ENCODE data around the gene PPP4R3B. TPM values are rescaled to one million over a fixed set of nuclear protein-coding genes. Genes with fewer than 3 reads are reported as not detected.

Gene PPP4R3B
- total and polyA plus RNA-seq, 2 of the 13 experiments (the other 11 are each of a cell fraction or from before 2014, with no cell fraction given) = 24.2 to 53.0 TPM

DNA sequence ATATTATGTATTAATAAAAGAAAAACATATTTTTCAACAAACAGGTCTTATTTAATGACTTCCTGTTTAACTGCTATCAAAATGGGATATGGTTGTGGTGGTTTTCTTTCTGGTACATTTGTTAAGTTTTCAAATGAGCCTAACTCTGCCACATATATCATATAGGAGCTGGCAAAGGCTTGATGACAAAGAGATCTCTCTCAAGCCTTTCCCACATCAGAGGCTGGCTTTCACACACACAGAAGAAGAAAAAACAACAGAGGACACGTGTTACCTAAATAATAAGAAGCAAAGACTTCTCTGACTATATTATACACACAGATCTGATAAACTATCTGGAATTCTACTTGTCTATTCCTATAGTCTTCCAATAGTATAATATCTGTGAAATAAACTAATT lies 51.8 kb downstream of the PPP4R3B start:
- no peaks in the 10 kb centered on the region for H3K4me1 ChIP-seq (ENCODE audit: insufficient read depth, low read length)
- peaks cover 11% of the 10 kb centered on the region; the same call in 1 of the 2 replicates for H3K9me3 ChIP-seq (ENCODE audit: low read length)
- no peaks in the 10 kb centered on the region for H4K20me1 ChIP-seq (ENCODE audit: insufficient read depth, low read length)
- in situ Hi-C loops (cut with HindIII; ENCODE audit: extremely low pct_ligation_motif_present, low pct_unique_long_range_greater_than_20kb) (no loop called here), intact Hi-C loops (cut with micrococcal nuclease; ENCODE audit: unreplicated experiment) (no loop called here)
- H3K9ac ChIP-seq (ENCODE audit: insufficient read depth, low read depth, low read length) = no peak overlapping the region
- H3K27ac ChIP-seq (ENCODE audit: extremely low read length, insufficient read depth, low read length) = no peak overlapping the region
- BruUV-seq (replicated peaks) = no TSS peak
- no peak for ATAC-seq
- FAIRE-seq = no peak
- POLR2A ChIA-PET = no interaction called here
- DNase-seq (ENCODE audit: low spot score) = no peak
- H3K79me2 ChIP-seq (ENCODE audit: insufficient read depth, low read length) = no peaks in the 10 kb centered on the region
- no peaks in the 10 kb centered on the region for H3K27me3 ChIP-seq (ENCODE audit: control insufficient read depth in 1 of 2, insufficient read depth in 2 of 2, low read length in 2 of 2)
- H3K4me3 ChIP-seq (replicated peaks in 1 of 3; ENCODE audit: insufficient read depth in 1 of 3, low read depth in 2 of 3, low read length in 3 of 3) = no peak overlapping the region
- WGBS (ENCODE audit: low lambda C conversion rate) = 96% methylated on average over 1 of the region's 1 CpG
- no peak for TF ChIP-seq FOXK1 (CRISPR knock-in tag; IDR thresholded peaks at IDR 0.05; ENCODE audit: borderline replicate concordance, low read depth)
- no peak overlapping the region for H2AFZ ChIP-seq (ENCODE audit: low read length)
- peaks cover 15 to 80% of the 10 kb centered on the region in 2 experiments for H3K36me3 ChIP-seq (replicated peaks in 1 of 2; ENCODE audit: control insufficient read depth in 1 of 2, insufficient read depth in 2 of 2, low read length in 2 of 2)
- H3K4me2 ChIP-seq (ENCODE audit: low read depth, low read length) = no peak overlapping the region
- CTCF ChIA-PET (ENCODE audit: low intra/inter-chr PET ratio, low total read pairs) = no interaction called here

DNA sequence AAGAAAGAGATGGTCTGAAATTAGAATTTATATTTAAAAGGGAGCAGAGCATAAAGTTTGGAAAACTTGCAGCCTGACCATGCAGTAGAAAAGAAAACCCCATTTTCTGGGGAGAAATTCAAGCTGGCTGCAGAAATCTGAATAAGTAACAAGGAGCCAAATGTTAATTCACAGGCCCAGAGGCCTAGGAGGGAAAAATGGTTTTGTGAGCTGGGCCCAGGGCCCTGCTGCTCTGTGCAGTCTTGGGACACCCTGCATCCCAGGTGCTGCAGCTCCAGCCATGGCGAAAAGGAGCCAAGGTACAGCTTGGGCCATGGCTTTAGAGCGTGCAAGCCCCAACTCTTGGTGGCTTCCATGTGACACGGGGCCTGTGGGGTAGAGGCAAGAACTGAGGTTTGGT lies 56.6 kb downstream of the PPP4R3B start:
- no TSS peak for BruUV-seq (replicated peaks)
- no peaks in the 10 kb centered on the region for H3K27me3 ChIP-seq (ENCODE audit: control insufficient read depth in 1 of 2, insufficient read depth in 2 of 2, low read length in 2 of 2)
- DNase-seq (ENCODE audit: low spot score) (no peak), ATAC-seq (no peak), FAIRE-seq (no peak)
- H3K9ac ChIP-seq (ENCODE audit: insufficient read depth, low read depth, low read length) = no peak overlapping the region
- H3K4me3 ChIP-seq (replicated peaks in 1 of 3; ENCODE audit: insufficient read depth in 1 of 3, low read depth in 2 of 3, low read length in 3 of 3) = no peak overlapping the region
- intact Hi-C loops (cut with micrococcal nuclease; ENCODE audit: unreplicated experiment) (no loop called here), in situ Hi-C loops (cut with HindIII; ENCODE audit: extremely low pct_ligation_motif_present, low pct_unique_long_range_greater_than_20kb) (no loop called here)
- TF ChIP-seq RERE (CRISPR knock-in tag; IDR thresholded peaks at IDR 0.05; ENCODE audit: low read depth) (no peak), IKZF5 (CRISPR knock-in tag; IDR thresholded peaks at IDR 0.05) (no peak), ZMYM4 (CRISPR knock-in tag; IDR thresholded peaks at IDR 0.05) (no peak), EHMT2 (IDR thresholded peaks at IDR 0.05; ENCODE audit: borderline replicate concordance, low read depth, low read length) (no peak), SRY (CRISPR knock-in tag; IDR thresholded peaks at IDR 0.05) (no peak)
- CTCF ChIA-PET (ENCODE audit: low intra/inter-chr PET ratio, low total read pairs) = no interaction called here
- no peaks in the 10 kb centered on the region for H3K79me2 ChIP-seq (ENCODE audit: insufficient read depth, low read length)
- POLR2A ChIA-PET = no interaction called here
- H3K4me2 ChIP-seq (ENCODE audit: low read depth, low read length) = no peak overlapping the region
- 100% methylated on average over 3 of the region's 3 CpGs for WGBS (ENCODE audit: low lambda C conversion rate)
- H4K20me1 ChIP-seq (ENCODE audit: insufficient read depth, low read length) = no peaks in the 10 kb centered on the region
- peaks cover 11% of the 10 kb centered on the region; the same call in 1 of the 2 replicates for H3K9me3 ChIP-seq (ENCODE audit: low read length)
- no peaks in the 10 kb centered on the region for H3K4me1 ChIP-seq (ENCODE audit: insufficient read depth, low read length)
- no peak overlapping the region for H2AFZ ChIP-seq (ENCODE audit: low read length)
- H3K36me3 ChIP-seq (replicated peaks in 1 of 2; ENCODE audit: control insufficient read depth in 1 of 2, insufficient read depth in 2 of 2, low read length in 2 of 2) = peaks cover 23 to 85% of the 10 kb centered on the region in 2 experiments
- H3K27ac ChIP-seq (ENCODE audit: extremely low read length, insufficient read depth, low read length) = no peak overlapping the region
